Psoas muscle (tissue), 8 donors: ENCODE measurements around the gene RSPO4. TPM values are rescaled to one million over a fixed set of nuclear protein-coding genes. Genes with fewer than 3 reads are reported as not detected.

Source experiments
- ATAC-seq, 4 donors: fragments of 200-7000 bp; cut with Tn5 transposase; one replicate each; pipeline ENCODE4 v1.9.1; 2020; ENCODE audit warnings: moderate library complexity in 3 of 4, mild to moderate bottlenecking in 2 of 4
- DNase-seq, 2 donors: peaks; one replicate each; pipeline ENCODE4 v3.0.0-alpha.2; 2020
- H3K27ac ChIP-seq: fragments of 200-600 bp; one replicate; pipeline ENCODE4 v1.8.0; 2022
- H3K27me3 ChIP-seq, 3 donors: fragments of 200-600 bp in 1 of 3; one replicate each; pipeline versions ENCODE4 v1.6.1 to v1.8.0; 2013 to 2022; ENCODE audit warnings: low read length in 2 of 3, mild to moderate bottlenecking in 2 of 3, moderate library complexity in 1 of 3; ENCODE audit not compliant: insufficient read depth in 3 of 3
- H3K36me3 ChIP-seq, 2 donors: fragments of 200-600 bp in 1 of 2; one replicate each; pipeline versions ENCODE4 v1.6.1 to v1.8.0; 2013 to 2022; ENCODE audit warnings: low read depth in 1 of 2, mild to moderate bottlenecking in 1 of 2, moderate library complexity in 1 of 2; ENCODE audit not compliant: insufficient read depth in 1 of 2
- H3K4me1 ChIP-seq: fragments of 200-600 bp; one replicate; pipeline ENCODE4 v1.8.0; 2022
- H3K4me3 ChIP-seq: fragments of 200-600 bp; one replicate; pipeline ENCODE4 v1.8.0; 2022; ENCODE audit warnings: mild to moderate bottlenecking
- H3K9me3 ChIP-seq: fragments of 200-600 bp; one replicate; pipeline ENCODE4 v1.8.0; 2022
- CTCF ChIP-seq: fragments of 200-600 bp; IDR thresholded peaks from one replicate; pipeline ENCODE4 v1.8.0; 2022; ENCODE audit warnings: antibody characterized with exemption
- WGBS, 3 donors: extraction: QIAGEN DNeasy Blood & Tissue Kit; methylation state at CpG; one replicate each; pipeline versions ENCODE4 v1.1.6 to v1.1.7; 2013; 5-methylcytosine and 5-hydroxymethylcytosine counted together
- intact Hi-C, 2 donors: fragments of 100-400 bp; cut with DNase I; formaldehyde crosslinking; loops; one replicate each; pipeline versions ENCODE4 v1.11.0 to v1.14.2; 2022
- polyA plus RNA-seq, 3 donors: library from polyadenylated mRNA; stranded (reverse); fragments of 200-250 nt; gene quantifications; one replicate each; pipeline ENCODE4 v1.2.3, GENCODE V29; 2013
- total RNA-seq, 4 donors: library from RNA; stranded (reverse); fragmentation: NEBNext Ultra II Directional in 2 of 4; extraction: Animal tissue kit (Norgen Biotek cat#: 25700) in 2 of 4; gene quantifications; one replicate each; pipeline versions ENCODE4 v1.2.1 to v1.2.4, GENCODE V29; 2021 to 2023
- donor health status: healthy with polysubstance abuse.
- donor health status: DM: no; HTN: no; CAD: no; lungs with moderate emphysema.
- donor health status: Bipolar disorder and iron deficiency.
- donor health status: healthy.
- donor health status: DM: yes; HTN: yes; CAD: no.
- donor health status: DM: no; HTN: no; CAD: no.
- donor health status: DM: no; HTN: no; CAD: no.
- donor health status: DM: yes; HTN: yes; CAD: no.

RSPO4 gene
- total and polyA plus RNA-seq, 7 donors, result 0.01 to 0.13 (median 0.03) TPM; not detected in 4

DNA sequence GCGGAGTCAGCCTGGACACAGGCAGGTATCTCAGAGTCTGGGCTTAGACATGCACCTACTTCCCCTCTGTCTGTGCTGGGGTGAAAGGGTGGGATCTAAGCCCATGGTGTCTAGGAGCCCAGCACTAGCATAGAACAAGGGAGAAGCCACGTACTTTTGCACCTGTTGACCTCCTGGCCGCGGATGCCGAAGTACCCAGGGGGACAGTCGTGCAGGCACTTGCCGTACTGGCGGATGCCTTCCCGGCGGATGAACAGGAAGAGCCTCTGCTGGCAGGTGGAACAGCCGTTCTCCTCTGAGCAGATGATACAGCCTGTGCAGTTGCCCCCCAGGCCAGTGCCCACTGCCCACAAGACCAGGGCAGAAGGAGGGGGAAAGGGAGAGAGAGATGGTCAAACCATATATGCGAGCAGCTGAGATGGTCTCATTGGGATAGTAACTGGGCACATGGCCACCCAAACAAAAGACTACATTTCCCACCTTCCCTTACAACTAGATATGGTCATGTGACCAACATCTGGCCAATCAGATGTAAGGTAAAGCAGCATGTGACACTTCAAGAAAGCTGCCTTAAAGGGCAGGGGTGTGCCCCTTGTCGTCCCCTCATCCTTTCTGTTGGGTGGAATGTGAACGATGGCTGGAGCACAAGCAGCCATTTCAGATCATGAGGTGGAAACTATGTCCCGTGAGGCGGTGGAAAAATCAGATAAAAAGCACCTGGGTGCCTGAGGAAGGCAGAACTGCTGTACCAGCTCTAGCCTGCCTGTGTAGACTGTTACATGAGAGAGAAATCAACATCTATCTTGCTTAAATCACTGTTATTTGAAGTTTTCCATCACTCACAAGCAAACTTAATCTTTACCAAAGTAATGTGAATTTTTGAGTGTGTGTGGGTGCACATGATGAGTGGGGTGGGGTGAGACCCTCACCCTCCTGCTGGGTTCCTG is 34.0 kb downstream of the RSPO4 start:
- Histone ChIP-seq H3K4me3 (no peak overlapping the region), H3K36me3 (no peaks in the 10 kb centered on the region), H3K4me1 (no peaks in the 10 kb centered on the region), H3K9me3 (no peaks in the 10 kb centered on the region), H3K27ac (no peak overlapping the region), H3K27me3 (peaks cover 0 to 33% (median 7%) of the 10 kb centered on the region in 3 donors)
- TF ChIP-seq CTCF, result no peak
- 75 to 79% (median 77%) methylated on average over 16 of the region's 16 CpGs for WGBS, 3 donors
- intact Hi-C loops, result no loop called here
- DNase-seq (no peak), ATAC-seq (no peak)

GRCh38 chr20:965956-966355 is 36.2 kb downstream of the RSPO4 start:
- Histone ChIP-seq H3K4me3 (no peak overlapping the region), H3K4me1 (no peaks in the 10 kb centered on the region), H3K27me3 (peaks cover 0 to 34% (median 7%) of the 10 kb centered on the region in 3 donors), H3K27ac (no peak overlapping the region), H3K9me3 (no peaks in the 10 kb centered on the region), H3K36me3 (no peaks in the 10 kb centered on the region)
- intact Hi-C loops, result no loop called here
- TF ChIP-seq CTCF, result no peak
- ATAC-seq (no peak), DNase-seq (no peak)
- 50 to 63% (median 56%) methylated on average over 9 of the region's 9 CpGs for WGBS, 3 donors

DNA sequence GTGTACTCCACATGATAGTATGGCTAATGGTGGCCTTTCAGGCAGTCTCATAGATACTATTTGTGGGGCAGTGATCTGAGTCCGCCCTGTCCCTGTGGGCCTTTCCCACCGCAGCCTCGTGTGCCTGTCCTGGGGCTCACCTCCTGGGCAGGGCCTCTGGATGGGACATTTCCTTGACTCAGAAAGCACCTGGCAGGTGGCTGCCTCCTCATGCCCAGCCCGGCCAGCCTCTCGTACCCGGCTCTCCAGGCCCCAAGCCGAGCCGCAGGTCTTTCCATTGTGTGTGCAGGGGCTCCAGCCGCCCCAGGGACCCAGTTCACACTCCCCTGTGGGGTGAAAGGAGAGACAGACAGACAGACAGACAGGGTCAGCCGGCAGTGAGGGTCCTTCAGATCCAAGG is 38.3 kb downstream of the RSPO4 start:
- 82 to 87% (median 87%) methylated on average over 10 of the region's 10 CpGs for WGBS, 3 donors
- DNase-seq, result no peak
- Histone ChIP-seq H3K4me3 (no peak overlapping the region), H3K27ac (no peak overlapping the region), H3K9me3 (no peaks in the 10 kb centered on the region), H3K4me1 (no peaks in the 10 kb centered on the region), H3K36me3 (no peaks in the 10 kb centered on the region), H3K27me3 (peaks cover 0 to 34% (median 7%) of the 10 kb centered on the region in 3 donors)
- ATAC-seq, result no peak
- intact Hi-C loops, result no loop called here
- no peak for TF ChIP-seq CTCF

DNA sequence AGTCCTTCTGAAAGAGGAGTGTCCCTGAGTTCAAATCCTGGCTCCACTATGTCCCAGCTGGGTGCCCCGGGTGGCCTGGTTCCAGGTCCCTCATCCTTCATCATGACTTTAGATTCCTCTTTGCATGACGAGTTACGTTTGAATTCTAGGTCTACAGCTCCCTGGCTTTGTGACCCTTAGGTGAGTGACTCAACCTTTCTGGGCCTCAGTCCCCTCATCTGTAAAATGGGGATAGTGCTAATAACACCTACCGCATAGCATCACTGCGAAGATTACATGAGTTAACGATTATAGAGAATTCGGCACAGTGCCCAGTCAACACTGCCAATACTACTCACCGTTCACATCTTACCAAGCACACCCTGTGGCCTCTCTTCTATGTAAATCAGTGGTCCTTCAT is 39.4 kb downstream of the RSPO4 start:
- intact Hi-C loops, result no loop called here
- no peak for TF ChIP-seq CTCF
- Histone ChIP-seq H3K27ac (no peak overlapping the region), H3K4me1 (no peaks in the 10 kb centered on the region), H3K4me3 (no peak overlapping the region), H3K27me3 (peaks cover 0 to 35% (median 7%) of the 10 kb centered on the region in 3 donors), H3K9me3 (no peaks in the 10 kb centered on the region), H3K36me3 (no peaks in the 10 kb centered on the region)
- WGBS, 3 donors, result 80 to 83% (median 82%) methylated on average over 8 of the region's 8 CpGs
- ATAC-seq (no peak), DNase-seq (no peak)
